HG03097 (cell line): ENCODE measurements around the gene SHC4.

Experiments
- ATAC-seq: cut with Tn5 transposase; IDR thresholded peaks from one replicate; pipeline ENCODE4 v1.9.1; 2021; ENCODE audit not compliant: unreplicated experiment, low FRiP score

Gene SHC4, protein sequence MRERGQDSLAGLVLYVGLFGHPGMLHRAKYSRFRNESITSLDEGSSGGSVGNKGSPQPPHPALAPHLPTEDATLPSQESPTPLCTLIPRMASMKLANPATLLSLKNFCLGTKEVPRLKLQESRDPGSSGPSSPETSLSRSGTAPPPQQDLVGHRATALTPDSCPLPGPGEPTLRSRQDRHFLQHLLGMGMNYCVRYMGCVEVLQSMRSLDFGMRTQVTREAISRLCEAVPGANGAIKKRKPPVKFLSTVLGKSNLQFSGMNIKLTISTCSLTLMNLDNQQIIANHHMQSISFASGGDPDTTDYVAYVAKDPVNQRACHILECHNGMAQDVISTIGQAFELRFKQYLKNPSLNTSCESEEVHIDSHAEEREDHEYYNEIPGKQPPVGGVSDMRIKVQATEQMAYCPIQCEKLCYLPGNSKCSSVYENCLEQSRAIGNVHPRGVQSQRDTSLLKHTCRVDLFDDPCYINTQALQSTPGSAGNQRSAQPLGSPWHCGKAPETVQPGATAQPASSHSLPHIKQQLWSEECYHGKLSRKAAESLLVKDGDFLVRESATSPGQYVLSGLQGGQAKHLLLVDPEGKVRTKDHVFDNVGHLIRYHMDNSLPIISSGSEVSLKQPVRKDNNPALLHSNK

GRCh38 chr15:48963524-48964113 is at the start of gene SHC4:
Gene SHC4, minus strand, starts transcription at chr15:48963919. Its CDS starts 904 bp downstream, at chr15:48963015.
- ATAC-seq: no peak

DNA sequence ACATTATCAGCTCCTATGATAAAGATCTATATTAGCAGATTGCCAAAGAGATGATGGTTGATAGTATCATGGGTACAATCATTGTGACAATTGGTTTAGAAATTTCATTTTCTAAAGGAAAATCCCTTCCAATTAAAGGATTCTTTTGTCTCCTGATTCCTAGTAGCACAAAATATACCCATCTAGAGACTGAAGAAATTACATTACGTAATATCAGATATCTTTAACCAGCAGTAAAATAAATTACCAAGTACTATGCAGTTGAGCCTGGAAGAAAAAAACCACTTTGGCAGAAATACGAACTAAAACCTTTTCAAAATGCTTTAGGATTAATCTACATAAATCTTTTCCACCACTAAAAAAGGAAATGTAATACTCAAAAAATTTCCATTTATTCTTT is 35.6 kb upstream of the SHC4 start:
- ATAC-seq: no peak

DNA sequence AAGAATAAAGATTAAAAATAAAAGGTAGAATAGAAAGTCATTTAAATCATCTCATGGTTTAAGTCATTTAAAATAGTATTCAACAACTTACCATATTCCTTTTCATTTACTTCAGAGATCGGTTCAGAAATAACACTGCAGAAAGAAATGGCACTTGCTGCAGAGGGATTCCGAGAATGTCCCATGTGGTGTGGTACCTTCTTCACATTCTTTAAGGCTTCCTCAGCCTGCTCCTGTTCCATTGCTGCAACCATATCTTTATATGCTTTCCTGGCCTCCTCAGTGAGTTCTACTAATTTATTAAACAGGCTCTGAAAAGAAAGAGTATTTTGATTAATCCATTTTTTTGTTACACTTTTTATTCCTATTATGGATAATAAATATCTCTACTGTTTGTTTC is 32.6 kb upstream of the SHC4 start:
- ATAC-seq: no peak

DNA sequence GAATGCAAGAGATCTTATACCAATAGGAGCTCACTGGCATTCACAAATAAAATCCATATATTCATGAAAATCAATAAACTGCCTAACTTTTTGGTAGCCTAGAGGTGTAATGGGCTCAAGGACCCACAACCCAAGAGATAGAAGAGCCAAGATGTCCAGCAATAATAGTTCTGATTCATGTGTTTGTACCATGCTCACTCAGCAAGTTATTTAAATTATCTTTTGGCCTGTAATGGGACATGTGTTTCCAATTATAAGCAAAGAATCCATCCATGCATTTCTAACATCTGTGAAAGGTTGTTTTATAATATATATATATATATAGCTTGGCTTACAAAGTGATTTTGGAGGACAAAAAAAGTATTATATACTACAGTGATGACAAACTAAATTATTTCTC is 29.7 kb upstream of the SHC4 start:
- ATAC-seq: no peak

- ATAC-seq: no peak
These were observed 28.8 kb upstream of the SHC4 start for GRCh38 chr15:48992545-48992944.

- no peak for ATAC-seq
These were observed 28.4 kb upstream of the SHC4 start for GRCh38 chr15:48992096-48992495.

GRCh38 chr15:48989170-48989569 is 25.5 kb upstream of the SHC4 start:
- ATAC-seq: no peak

GRCh38 chr15:48987142-48987541 is 23.4 kb upstream of the SHC4 start:
- ATAC-seq: no peak

GRCh38 chr15:48986240-48986639 is 22.5 kb upstream of the SHC4 start:
- no peak for ATAC-seq

GRCh38 chr15:48985516-48985915 is 21.8 kb upstream of the SHC4 start:
- ATAC-seq: no peak

DNA sequence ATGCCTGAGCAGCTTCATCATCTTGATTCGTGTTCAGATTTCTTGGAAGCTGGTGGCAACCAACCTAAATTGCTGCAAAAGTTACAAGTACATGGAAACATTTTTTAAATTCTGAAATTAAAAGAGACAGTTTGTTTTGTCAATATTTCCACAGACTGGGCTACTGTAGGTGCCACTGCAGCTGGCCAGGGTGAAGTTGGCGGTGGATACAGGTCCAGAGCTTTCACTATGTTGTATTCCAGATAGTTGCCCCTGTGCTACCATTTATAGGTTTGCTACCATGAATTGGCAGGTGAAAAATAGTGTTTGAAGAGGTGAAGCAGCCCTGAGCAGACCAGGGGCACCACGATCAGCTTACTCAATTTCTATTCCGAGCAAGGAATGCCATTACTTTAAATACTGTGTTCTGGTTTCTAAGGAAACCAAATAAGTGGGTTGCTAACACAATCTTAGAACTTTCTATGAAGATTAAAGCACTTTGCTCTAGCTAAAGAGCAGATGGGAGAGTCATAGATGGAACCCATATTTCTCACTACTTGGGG is 21.2 kb upstream of the SHC4 start:
- no peak for ATAC-seq

- no peak for ATAC-seq
These were observed 20.4 kb upstream of the SHC4 start for GRCh38 chr15:48984021-48984710.

- ATAC-seq: no peak
These were observed 19.6 kb upstream of the SHC4 start for GRCh38 chr15:48983300-48983699.

- ATAC-seq: no peak
These were observed 18.2 kb upstream of the SHC4 start for GRCh38 chr15:48981941-48982340.

GRCh38 chr15:48978638-48979037 is 14.9 kb upstream of the SHC4 start:
- ATAC-seq: no peak

- ATAC-seq: no peak
These were observed 12.8 kb upstream of the SHC4 start for GRCh38 chr15:48976444-48977088.

DNA sequence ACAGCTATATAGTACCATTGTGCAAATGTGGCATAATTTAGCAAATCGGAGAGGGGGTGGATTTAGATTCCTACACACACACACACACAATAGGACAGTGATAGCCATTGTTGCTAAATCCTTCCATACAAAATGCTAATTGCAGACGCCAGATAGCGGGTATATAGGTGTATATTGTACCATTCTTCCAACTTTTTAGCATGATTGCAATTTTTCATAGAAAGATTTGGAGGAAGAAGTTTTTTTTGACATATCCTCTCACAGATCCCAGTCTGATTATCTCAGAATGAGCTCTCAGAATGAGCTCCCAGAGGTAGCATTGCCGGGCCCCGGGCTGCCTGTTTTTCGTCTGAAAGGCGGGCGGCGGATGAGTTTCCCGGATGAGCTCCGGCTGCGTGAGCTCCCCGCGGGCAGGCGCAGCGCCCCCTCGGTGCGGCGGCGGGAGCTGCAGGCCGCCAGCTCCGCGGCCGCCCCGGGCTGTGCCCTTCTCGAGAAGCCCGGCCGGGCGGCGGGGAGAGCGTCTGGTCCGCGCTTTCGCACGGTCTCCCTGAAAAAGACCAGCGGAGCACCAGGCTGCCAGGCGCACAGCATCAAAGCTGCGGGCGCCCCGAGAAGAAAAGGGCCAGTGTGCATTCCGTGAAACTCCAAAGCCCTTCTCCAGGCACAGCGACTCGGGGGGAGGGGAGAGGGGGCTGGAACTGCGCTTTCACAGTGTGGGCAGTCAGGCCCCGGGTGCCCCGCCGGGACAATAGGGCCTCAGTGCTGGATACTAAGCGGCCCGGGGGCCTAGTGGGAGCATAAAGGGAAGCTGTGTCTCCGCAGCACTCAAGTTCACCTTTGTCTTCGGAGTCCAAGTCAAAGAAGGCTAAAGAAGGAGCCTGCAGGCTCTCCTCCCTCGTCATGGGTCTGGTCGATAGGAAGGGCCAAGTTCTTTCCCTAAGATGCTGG is 12.0 kb upstream of the SHC4 start:
- ATAC-seq: peak; percentile 90

GRCh38 chr15:48974882-48975281 is 11.2 kb upstream of the SHC4 start:
- no peak for ATAC-seq

- no peak for ATAC-seq
These were observed 9.2 kb upstream of the SHC4 start for GRCh38 chr15:48972750-48973503.
